IPS-15b (cell line): Measurements from ENCODE around the gene APBA1.
"Not testable (repeated sequence)": the region's sequence is repeated elsewhere in the genome, so short reads cannot be mapped to it uniquely, and the experiment has no call there.

ENCODE experiments used
- H3K27me3 ChIP-seq: one replicate; pipeline ENCODE4 v1.6.1; 2013; ENCODE audit warnings: low read length; ENCODE audit not compliant: control insufficient read depth, insufficient read depth
- H3K36me3 ChIP-seq: one replicate; pipeline ENCODE4 v1.6.1; 2013; ENCODE audit warnings: low read length; ENCODE audit not compliant: control insufficient read depth, insufficient read depth
- H3K4me1 ChIP-seq: one replicate; pipeline ENCODE4 v1.6.1; 2013; ENCODE audit warnings: mild to moderate bottlenecking, low read length; ENCODE audit not compliant: control insufficient read depth, insufficient read depth
- H3K4me3 ChIP-seq: one replicate; pipeline ENCODE4 v1.5.1; 2013; ENCODE audit warnings: low read depth, low read length
- H3K9ac ChIP-seq: one replicate; pipeline ENCODE4 v1.6.1; 2013; ENCODE audit warnings: low read depth, mild to moderate bottlenecking, low read length
- H3K9me3 ChIP-seq: one replicate; pipeline ENCODE4 v1.6.1; 2013; ENCODE audit warnings: mild to moderate bottlenecking, low read length; ENCODE audit not compliant: control insufficient read depth, insufficient read depth

APBA1 gene

DNA sequence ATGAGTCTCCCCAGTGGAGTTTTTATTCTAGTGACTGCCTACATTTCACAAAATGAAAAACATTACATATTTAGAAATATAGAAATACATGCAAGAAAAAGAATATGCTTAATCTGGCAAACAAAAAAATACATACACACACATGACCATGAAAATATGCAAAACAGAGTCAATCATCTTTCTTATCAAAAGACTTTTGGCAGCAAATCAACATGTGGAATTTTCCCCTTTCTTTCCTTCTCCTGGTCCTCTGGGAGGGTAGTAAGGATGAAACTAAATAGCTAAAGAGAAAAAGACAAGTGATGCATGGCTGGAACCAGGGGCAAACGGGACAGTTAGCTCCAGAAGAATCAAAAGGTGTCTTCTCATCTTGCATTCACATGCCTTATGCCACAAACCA lies 69.4 kb downstream of the APBA1 start:
- Histone ChIP-seq H3K9me3 (no peaks in the 10 kb centered on the region), H3K4me3 (no peak overlapping the region), H3K9ac (no peak overlapping the region), H3K4me1 (no peaks in the 10 kb centered on the region), H3K27me3 (no peaks in the 10 kb centered on the region), H3K36me3 (no peaks in the 10 kb centered on the region)

DNA sequence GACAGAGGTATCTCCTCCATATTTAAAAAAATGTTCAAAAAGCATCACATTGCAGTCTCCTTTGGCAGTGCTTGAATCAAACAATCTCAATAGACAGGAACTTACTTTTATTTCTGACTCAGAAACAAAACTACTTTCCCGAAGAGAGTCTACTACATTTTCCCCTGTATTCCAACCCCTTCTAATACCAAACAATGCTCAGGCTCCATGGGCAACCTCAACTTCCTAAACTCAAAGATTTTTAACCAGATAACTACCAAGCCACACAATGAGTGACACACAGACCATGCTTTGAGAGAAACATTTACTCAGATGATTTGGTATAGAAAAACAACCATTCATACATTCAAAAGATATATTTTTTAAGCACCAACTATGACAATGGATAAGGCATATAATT lies 70.5 kb downstream of the APBA1 start:
- H3K9me3 ChIP-seq = no peaks in the 10 kb centered on the region
- no peak overlapping the region for H3K4me3 ChIP-seq
- H3K9ac ChIP-seq = no peak overlapping the region
- no peaks in the 10 kb centered on the region for H3K27me3 ChIP-seq
- H3K4me1 ChIP-seq = no peaks in the 10 kb centered on the region
- H3K36me3 ChIP-seq = no peaks in the 10 kb centered on the region

DNA sequence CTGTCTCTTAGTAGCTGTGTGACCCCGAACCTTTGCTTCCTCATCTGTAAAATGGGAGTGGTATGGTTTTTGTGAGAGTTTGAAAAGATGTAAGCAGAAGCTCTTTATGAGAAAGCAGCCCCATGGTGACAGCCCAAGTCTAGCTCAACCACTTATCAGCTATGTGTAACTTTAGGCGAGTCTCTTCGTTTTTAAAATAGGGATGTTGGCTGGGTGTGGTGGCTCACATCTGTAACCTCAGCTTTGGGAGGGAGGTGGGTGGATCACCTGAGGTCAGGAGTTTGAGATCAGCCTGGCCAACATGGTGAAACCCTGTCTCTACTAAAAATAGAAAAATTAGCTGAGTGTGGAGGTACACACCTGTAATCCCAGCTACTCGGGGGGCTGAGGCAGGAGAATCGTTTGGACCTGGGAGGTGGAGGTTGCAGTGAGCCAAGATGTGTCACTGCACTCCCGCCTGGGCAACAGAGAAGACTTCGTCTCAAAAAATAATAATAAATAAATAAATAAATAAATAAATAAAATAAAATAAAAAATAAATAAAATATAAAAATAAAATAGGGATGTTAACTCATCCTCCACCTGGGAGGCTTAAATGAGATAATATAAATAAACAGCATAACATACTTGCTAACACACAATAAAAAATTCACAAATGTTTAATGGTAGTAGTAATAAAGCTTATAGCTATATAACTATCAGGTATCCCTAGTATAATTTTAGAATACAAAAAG lies 71.7 kb downstream of the APBA1 start:
- H3K36me3 ChIP-seq = no peaks in the 10 kb centered on the region
- no peaks in the 10 kb centered on the region for H3K27me3 ChIP-seq
- no peaks in the 10 kb centered on the region for H3K4me1 ChIP-seq
- H3K9ac ChIP-seq = no peak overlapping the region
- H3K9me3 ChIP-seq = no peaks in the 10 kb centered on the region
- H3K4me3 ChIP-seq = no peak overlapping the region

DNA sequence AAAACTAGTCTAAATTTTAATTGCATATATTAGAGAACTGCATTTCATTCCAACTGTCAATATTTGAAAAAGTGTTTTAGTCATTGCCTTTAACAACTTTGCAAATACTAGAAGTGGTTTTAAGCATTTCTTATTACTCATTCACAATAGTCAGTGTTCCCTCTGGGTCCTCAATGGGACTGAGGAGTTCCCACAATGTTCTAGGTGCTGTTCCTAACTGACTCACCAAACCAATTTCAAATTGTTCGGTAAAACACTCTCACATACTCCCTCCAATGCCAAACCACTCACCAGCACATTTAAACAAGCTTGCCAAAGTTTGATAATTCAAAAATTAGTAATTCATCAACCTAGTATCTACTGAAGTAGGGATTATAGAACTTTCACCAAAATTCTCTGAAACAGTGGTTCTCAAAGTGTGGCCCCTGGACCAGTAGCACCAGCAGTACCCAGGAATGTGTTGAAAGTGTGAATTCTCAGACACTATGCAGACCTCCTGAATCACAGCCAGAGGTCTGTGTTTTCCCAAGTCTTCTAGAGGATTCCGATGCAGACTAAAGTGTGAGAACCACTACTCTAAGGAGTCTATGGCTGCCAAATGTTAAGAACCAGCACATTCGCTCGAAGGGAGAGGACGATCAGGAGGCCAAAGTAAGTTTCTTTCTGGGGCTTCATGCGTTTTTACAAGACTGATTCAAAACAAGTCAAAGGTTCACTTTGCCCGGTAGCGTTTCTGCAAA lies 72.8 kb downstream of the APBA1 start:
- H3K27me3 ChIP-seq = no peaks in the 10 kb centered on the region
- H3K9me3 ChIP-seq = no peaks in the 10 kb centered on the region
- H3K36me3 ChIP-seq = no peaks in the 10 kb centered on the region
- H3K4me1 ChIP-seq = no peaks in the 10 kb centered on the region
- H3K4me3 ChIP-seq = no peak overlapping the region
- H3K9ac ChIP-seq = no peak overlapping the region

DNA sequence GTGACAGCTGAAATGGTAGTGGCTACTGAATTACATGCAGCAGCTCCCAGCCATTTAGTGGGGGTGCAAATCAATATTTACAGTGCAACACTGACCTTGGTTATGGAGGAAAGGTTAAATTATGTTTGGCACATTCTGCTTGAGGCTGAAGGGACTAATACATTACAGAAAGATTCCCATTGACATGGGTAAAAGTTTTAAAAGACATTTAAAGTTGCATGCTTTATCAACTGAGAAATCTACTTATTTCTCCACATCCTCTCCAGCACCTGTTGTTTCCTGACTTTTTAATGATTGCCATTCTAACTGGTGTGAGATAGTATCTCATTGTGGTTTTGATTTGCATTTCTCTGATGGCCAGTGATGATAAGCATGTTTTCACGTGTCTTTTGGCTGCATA lies 75.3 kb downstream of the APBA1 start:
- not testable (repeated sequence) for H3K4me1 ChIP-seq, H3K9ac ChIP-seq, H3K27me3 ChIP-seq, H3K4me3 ChIP-seq, H3K9me3 ChIP-seq, H3K36me3 ChIP-seq

DNA sequence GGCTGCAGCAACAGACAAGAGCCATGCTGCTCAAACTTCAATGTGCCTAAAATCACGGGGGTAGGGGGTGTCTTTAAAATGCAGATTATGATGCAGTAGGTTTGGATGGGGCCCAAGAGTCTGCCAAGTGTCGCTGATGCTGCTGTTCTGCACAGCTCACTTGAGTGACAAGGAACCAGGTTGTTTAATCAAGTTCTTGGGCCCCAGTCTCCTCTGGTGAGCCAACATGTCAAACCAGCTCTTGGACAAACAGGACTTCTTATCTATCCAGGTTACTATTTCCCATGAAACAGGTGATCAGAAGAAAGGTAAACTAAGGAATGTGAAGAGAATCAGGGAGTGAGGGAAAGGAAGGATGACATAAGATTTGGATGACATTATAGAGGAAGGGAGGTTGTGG lies 78.0 kb downstream of the APBA1 start:
- Histone ChIP-seq H3K4me1 (no peaks in the 10 kb centered on the region), H3K4me3 (no peak overlapping the region), H3K27me3 (peaks cover 4% of the 10 kb centered on the region), H3K36me3 (no peaks in the 10 kb centered on the region), H3K9me3 (no peaks in the 10 kb centered on the region), H3K9ac (no peak overlapping the region)

DNA sequence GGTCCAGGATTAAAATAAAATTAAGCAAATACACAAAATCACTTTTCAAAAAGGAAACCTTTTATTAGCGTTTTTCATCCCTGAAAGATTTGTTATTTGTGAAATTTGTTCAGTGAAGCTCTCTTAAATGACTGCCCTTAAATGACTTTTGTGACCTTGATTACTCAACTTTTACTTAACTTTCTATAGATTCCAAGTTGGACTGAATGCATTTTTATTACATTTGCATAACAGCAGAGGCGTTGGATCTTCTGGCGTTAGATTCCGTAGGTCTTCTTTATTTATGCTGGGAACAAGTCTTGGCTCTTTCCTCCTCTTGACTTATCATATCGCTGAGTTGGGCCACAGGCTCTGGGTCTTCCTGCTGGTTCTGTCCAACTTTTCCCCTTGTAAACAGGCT lies 78.4 kb downstream of the APBA1 start:
- peaks cover 4% of the 10 kb centered on the region for H3K27me3 ChIP-seq
- H3K9me3 ChIP-seq = no peaks in the 10 kb centered on the region
- no peak overlapping the region for H3K4me3 ChIP-seq

DNA sequence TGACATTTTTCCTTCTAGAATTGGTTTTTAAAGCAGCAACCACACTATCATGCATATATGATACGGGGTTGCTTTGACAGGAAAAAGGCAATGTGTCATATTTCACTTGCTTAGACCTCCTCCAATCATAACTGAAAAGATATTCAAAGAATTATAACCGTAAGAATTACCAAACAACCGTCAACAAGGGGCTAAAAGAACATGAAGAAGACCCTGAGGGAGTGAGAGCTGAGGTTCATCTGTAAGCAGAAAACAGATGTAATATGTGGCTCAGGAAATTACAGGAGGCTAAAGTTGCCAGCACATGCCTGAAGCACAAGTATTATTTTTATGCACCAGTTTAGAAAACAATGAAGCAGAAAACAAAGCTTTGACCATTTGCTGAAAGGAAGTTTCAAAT lies 78.9 kb downstream of the APBA1 start:
- Histone ChIP-seq H3K4me3 (no peak overlapping the region), H3K9ac (no peak overlapping the region), H3K36me3 (no peaks in the 10 kb centered on the region), H3K9me3 (no peaks in the 10 kb centered on the region), H3K4me1 (no peaks in the 10 kb centered on the region), H3K27me3 (peaks cover 7% of the 10 kb centered on the region)

More for the DNA sequence above, 78.4 kb downstream of the APBA1 start:
- H3K4me1 ChIP-seq = no peaks in the 10 kb centered on the region
- H3K36me3 ChIP-seq = no peaks in the 10 kb centered on the region
- no peak overlapping the region for H3K9ac ChIP-seq

DNA sequence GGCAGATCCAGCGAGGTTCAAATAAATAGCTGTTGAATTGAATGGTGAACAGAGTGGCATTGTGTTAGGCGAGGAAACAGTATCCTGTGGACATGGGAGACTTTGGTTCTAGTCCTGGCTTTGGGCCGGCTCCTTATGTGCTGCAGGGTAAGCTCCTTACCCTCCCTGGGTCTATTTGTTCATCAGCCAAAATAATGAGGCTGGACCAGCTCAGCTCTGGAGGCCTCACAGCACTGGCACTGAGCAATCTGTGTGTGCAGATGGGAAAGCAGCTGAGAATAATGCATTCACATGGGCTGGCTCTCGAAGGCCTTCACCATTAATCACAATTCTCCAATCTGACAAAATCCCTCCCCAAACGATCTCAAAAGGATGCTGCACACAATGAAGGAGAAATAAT lies 81.9 kb downstream of the APBA1 start:
- H3K9ac ChIP-seq = no peak overlapping the region
- no peaks in the 10 kb centered on the region for H3K4me1 ChIP-seq
- H3K36me3 ChIP-seq = no peaks in the 10 kb centered on the region
- no peaks in the 10 kb centered on the region for H3K9me3 ChIP-seq
- peaks cover 28% of the 10 kb centered on the region for H3K27me3 ChIP-seq
- no peak overlapping the region for H3K4me3 ChIP-seq

DNA sequence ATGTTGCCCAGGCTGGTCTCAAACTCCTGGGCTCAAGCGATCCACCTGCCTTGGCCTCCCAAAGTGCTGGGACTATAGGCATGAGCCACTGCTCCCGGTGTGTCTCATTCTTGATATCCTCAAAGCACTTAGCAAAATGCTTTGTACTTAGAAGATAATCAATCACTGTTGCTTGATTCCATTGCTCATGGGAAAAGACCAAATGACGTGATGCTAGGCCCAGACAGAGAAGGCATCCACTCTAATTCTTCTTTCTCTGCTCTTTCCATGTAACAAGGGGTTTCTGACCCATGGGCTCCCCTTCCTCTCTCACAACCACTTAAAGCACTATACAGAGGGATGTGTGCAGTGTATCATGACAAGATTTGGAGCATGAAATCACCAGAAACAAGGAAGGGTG lies 83.0 kb downstream of the APBA1 start:
- H3K4me3 ChIP-seq = no peak overlapping the region
- no peaks in the 10 kb centered on the region for H3K36me3 ChIP-seq
- H3K9ac ChIP-seq = no peak overlapping the region
- no peaks in the 10 kb centered on the region for H3K4me1 ChIP-seq
- peaks cover 39% of the 10 kb centered on the region for H3K27me3 ChIP-seq
- no peaks in the 10 kb centered on the region for H3K9me3 ChIP-seq

DNA sequence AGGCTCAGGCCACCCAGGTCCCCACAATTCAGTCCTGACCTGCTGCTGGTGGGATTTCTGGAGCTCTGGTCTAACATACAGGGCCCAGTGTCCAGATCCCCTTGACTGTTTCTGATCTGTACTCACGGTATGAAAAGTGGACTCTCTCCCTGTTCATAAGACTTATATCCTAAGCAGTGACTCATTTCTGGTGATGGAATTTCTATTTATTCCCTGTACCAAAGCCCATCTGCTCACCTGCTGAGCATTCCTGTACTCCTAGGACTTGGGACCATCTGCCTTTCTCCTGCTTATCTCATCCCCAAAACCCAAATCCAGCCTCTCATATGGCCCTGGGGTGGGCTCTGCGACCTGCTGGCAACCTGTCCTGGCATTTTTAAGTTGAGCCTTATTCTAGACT lies 86.6 kb downstream of the APBA1 start:
- Histone ChIP-seq H3K4me1 (peaks cover 6% of the 10 kb centered on the region), H3K9ac (no peak overlapping the region), H3K27me3 (peaks cover 75% of the 10 kb centered on the region), H3K36me3 (no peaks in the 10 kb centered on the region), H3K9me3 (no peaks in the 10 kb centered on the region), H3K4me3 (no peak overlapping the region)

DNA sequence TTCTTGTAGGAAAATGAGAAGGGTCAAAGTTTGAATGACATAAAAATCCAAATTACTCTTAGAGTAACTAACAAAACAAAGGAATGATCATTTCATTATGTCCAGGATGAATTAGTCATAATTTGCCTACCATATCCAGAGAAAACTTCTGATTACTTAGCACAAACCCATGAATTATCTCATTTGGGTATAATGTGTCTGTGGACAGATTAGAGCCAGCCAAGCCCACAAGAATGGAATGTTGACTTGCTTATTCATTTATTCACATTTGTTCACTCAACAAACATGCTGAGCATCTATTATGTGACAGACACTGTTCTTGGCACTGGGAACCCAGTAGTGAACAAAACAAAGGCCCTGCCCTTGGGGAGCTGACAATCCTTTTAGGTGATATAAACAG lies 87.4 kb downstream of the APBA1 start:
- Histone ChIP-seq H3K4me3 (no peak overlapping the region), H3K4me1 (peaks cover 6% of the 10 kb centered on the region), H3K9me3 (no peaks in the 10 kb centered on the region), H3K36me3 (no peaks in the 10 kb centered on the region), H3K9ac (no peak overlapping the region), H3K27me3 (peaks cover 79% of the 10 kb centered on the region)
